GM10248 (cell line): ENCODE data around the gene TWF2.
A peak's percentile ranks its signal among the peaks of the same experiment; 100 is the strongest.
"Not testable (repeated sequence)": the region's sequence is repeated elsewhere in the genome, so short reads cannot be mapped to it uniquely, and the experiment has no call there.

ENCODE experiments used
- CTCF ChIA-PET: fragments of 300-600 bp; sonication (Branson Sonifier 250); formaldehyde crosslinking; extraction: SDS; loops from one replicate; lab custom pipeline; 2021; ENCODE audit warnings: antibody characterized with exemption; lab: Yijun Ruan, JAX
- POLR2A ChIA-PET: fragments of 350-650 bp; sonication (Branson Sonifier 250); formaldehyde crosslinking; extraction: SDS; loops from one replicate; lab custom pipeline; 2020; ENCODE audit warnings: antibody characterized with exemption; lab: Yijun Ruan, JAX
- DNase-seq: peaks from one replicate; pipeline ENCODE4 v3.0.0; 2012; ENCODE audit errors: extremely low spot score
- TF ChIP-seq, protein P1 (sequence below): IDR thresholded peaks from 2 replicates; pipeline ENCODE4 v1.5.1; 2012; ENCODE audit warnings: mild to moderate bottlenecking, low read depth; ENCODE audit errors: extremely low read depth, missing control alignments, control extremely low read depth

TWF2 gene

DNA sequence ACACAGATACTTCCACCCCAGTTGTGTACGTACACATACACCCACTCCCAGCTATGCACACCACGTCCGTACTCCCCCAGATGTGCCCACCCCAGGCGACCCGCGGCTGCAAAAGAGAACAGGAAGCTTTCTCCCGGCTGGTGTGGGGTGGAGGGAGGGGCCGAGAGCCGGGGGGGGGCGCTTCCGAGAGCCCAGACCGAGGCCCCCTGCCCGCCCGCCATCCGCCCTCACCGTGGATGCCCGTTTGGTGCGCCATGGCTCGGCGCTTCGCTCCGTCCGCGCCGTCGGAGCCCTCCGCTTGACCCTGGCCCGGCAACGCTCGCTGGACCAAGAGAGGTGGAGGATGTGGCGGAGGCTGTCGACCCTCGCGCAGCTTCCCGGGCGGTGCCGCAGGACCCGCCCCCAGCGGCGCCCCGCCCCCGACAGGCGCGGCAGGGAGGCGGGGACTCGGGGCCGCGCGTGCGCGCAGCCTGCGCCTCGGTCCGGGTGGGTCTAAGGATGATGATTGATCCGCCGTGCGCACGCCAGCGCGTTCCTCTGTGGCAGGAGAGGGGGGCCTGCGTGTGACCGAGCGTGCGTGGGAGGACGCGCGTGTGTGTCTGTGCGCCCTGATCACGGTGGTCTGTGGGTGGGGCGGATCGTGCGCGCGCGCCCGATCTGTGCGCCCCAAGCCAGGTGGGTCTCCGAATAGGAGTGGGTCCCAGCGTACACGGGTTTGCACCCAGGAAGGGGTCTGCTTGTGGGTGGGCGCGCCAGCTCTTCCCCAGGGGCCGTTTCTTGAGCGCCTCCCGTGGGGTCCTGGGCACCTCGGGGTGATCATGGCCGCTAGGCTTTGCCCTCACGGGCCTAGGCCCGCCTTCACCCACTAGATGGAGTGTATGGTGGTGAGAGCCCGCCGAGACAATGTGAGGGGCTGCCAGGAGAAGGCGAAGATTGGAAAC, at the start of gene TWF2:
Gene TWF2, minus strand, starts transcription at position 398 of the 941 bp plus-strand sequence. Its CDS starts 142 bp downstream, at position 256.
- TF ChIP-seq, protein P1, sequence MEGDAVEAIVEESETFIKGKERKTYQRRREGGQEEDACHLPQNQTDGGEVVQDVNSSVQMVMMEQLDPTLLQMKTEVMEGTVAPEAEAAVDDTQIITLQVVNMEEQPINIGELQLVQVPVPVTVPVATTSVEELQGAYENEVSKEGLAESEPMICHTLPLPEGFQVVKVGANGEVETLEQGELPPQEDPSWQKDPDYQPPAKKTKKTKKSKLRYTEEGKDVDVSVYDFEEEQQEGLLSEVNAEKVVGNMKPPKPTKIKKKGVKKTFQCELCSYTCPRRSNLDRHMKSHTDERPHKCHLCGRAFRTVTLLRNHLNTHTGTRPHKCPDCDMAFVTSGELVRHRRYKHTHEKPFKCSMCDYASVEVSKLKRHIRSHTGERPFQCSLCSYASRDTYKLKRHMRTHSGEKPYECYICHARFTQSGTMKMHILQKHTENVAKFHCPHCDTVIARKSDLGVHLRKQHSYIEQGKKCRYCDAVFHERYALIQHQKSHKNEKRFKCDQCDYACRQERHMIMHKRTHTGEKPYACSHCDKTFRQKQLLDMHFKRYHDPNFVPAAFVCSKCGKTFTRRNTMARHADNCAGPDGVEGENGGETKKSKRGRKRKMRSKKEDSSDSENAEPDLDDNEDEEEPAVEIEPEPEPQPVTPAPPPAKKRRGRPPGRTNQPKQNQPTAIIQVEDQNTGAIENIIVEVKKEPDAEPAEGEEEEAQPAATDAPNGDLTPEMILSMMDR = peak; percentile 44
- ChIA-PET POLR2A (interaction anchor here (0.8 to 1.8 kb wide), 5 partner anchors 9 to 42 kb away, joined by 3 to 6 read pairs (median 4); partner anchors contain the start of gene WDR82), CTCF (interaction anchor here (0.7 to 5.9 kb wide), 10 partner anchors 10 to 265 kb away, joined by 3 to 50 read pairs (median 4); partner anchors contain the start of genes ABHD14B, TLR9 and WDR82)
- DNase-seq = peak; percentile 97

DNA sequence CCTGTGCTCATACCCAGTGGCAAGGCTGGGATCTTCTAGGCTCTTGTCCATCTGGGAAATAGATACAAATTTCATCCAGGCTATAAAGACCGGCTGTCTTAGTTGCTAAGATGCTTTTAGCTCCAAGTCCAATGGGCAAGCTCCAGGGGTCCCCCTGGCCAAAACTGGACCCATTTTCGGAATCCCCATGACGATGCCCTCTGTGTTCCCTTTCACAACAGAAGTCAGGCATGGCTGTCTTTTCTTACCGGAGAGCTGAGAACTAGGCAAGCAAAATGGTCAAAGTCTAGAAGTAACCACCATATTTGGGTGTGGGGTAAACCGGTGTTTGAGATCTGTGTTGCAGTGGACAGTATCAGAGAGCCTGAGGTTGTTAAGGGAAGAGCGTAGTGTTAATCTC, 49.7 kb upstream of the TWF2 start:
- TF ChIP-seq, protein P1 = no peak
- ChIA-PET POLR2A (interaction anchor here (1.3 to 1.5 kb wide), 2 partner anchors 10 to 12 kb away, joined by 3 to 4 read pairs; partner anchors contain the start of gene WDR82), CTCF (interaction anchor here (1.0 to 18.3 kb wide), 10 partner anchors 8 to 158 kb away, joined by 3 to 290 read pairs (median 6); partner anchors contain the start of genes SEMA3G and WDR82)
- no peak for DNase-seq

DNA sequence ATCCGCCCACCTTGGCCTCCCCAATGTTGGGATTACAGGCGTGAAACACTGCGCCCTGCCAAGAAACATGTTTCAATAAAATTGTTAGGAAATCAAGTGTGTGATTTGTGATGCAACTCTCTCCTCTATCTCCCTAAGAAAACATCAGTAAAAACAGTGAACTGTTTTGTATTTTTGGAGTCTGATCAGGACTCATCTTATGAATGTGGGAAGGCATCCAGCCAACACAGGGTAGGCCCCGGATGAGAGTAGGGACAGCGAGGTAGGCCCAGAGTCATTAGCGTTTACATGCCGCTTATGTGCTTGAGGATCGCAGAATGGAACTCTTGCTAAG, 47.8 kb upstream of the TWF2 start:
- CTCF ChIA-PET = interaction anchor here (1.1 to 18.3 kb wide), 3 partner anchors 10 to 55 kb away, joined by 4 to 290 read pairs (median 10); no protein-coding TSS in a partner anchor
- no peak for DNase-seq
- POLR2A ChIA-PET = interaction anchor here (0.9 to 1.3 kb wide), 2 partner anchors 9 to 14 kb away, joined by 3 read pairs; no protein-coding TSS in a partner anchor
- TF ChIP-seq, protein P1 = no peak

DNA sequence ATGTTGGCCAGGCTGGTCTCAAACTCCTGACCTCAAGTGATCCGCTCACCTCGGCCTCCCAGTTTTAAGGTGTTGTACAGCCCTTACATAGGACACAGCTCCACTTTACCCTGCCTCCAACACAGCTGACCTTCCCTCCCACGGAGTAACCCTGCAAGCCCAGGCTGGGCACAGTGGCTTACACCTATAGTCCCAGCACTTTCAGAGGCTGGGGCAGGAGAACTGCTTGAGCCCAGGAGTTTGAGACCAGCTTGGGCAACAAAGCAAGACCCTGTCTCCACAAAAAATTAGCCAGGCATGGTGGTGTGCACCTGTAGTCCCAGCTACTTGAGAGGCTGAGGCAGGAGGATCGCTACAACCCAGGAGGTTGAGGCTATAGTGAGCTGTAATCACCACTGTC, 45.1 kb upstream of the TWF2 start:
- ChIA-PET CTCF (interaction anchor here (1.1 to 18.3 kb wide), 5 partner anchors 10 to 64 kb away, joined by 4 to 290 read pairs (median 4); no protein-coding TSS in a partner anchor), POLR2A (interaction anchor here (0.6 to 0.8 kb wide), 3 partner anchors 31 to 186 kb away, joined by 3 read pairs; no protein-coding TSS in a partner anchor)

DNA sequence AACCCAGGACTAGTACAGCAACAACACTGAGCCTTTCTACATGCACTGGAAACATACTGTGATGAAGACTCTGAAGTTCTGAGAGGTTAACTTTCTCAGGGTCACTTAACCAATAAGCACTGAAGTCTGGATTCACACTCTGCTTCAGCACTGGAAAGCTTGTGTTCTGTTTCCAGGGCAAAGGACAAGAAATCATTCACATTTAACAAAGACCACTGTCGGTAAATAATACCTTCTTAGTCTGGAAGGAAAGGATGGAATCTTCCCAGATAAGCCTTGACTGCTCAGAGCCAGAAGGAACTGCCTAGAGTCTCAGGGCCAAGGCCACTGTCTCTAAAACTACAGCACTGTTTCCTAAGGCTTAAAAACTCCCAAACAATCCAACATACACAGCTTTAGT, 44.3 kb upstream of the TWF2 start:
- TF ChIP-seq, protein P1 = no peak
- ChIA-PET POLR2A (interaction anchor here (0.8 kb wide), 1 partner anchor 30 kb away, joined by 3 read pairs; no protein-coding TSS in a partner anchor), CTCF (interaction anchor here (1.1 to 18.3 kb wide), 5 partner anchors 9 to 63 kb away, joined by 4 to 290 read pairs (median 4); no protein-coding TSS in a partner anchor)
- DNase-seq = peak; percentile 10

More for the DNA sequence above, 45.1 kb upstream of the TWF2 start:
- not testable (repeated sequence) for DNase-seq

DNA sequence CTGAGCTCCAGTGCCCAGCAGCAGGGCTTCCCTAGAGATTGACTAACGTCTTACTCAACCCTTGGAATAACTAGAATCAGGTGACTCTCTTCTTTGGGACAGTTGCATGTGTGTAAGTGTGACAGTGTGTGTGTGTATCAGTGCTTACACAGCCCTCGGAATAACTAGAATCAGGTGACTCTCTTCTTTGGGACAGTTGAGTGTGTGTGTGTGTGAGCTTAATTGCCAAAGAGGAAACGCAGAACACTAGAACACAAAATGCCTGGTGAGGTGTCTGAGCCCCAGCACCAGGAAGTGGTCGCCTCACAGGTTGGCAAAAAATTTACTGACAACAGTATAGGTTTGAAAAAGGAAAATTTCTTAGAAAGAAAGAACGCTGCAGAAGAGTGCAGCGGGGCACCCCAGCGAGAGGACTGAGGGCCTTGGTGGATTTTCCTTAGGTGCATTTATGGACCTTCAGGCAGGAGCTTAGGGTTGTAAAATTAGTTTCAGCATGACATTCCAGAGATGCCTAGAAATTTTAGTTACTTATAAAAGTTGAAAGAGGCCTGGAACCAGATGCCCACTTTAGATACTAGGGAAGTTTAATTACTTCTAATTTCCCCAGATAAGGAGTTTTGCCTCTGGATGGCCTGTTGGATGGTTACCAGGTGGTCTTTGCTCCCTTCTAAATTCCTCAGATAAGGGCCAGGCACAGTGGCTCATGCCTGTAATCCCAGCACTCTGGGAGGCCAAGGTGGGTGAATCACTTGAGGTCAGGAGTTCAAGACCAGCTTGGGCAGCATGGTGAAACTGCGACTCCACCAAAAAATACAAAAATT, 43.2 kb upstream of the TWF2 start:
- ChIA-PET CTCF (interaction anchor here (0.8 to 3.1 kb wide), 11 partner anchors 10 to 281 kb away, joined by 3 to 16 read pairs (median 4); partner anchors contain the start of gene TLR9), POLR2A (no interaction called here)
- no peak for DNase-seq
- TF ChIP-seq, protein P1 = no peak
